ENCODE results near the gene STC2.

DNA sequence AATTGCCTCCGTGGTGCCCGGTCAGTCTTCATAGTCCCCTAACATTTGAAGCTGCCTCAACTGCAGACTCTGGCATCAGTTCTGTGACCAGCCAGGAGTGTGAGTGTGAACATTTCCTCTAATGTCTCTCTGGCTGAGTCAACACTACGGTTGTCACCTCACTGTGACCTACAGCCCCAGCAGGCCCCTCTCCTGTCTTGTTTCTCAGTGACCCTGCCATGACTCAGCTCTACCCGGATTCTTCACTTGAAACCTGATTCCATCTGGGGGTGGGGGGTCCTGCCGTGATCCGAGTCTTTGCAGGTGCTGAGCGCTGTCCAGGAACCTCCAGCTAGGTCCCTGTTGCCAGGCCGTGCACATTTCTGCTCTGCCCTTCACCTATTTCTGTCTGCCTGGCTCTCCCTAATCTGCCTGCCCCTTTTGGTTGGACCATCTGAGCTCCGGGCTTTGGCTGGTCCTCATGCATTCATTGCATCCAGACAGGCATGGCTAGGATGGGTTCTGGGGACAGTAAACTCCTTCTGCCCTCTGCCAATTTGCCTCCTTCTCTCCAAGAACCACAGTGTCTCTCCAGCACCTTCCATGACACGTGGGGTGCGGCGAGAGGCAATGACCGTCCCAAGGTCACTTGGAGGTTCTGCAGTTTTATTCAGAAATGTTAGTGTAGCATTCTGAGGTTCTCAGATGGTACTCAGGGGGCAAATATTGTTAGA lies 24.2 kb downstream of the STC2 start:
- no peak for TF ChIP-seq ZNF274 (IDR thresholded peaks at IDR 0.05; ENCODE audit: low read depth, low read length)
- no peak for TF ChIP-seq SUZ12 (IDR thresholded peaks at IDR 0.05; ENCODE audit: extremely low read depth, insufficient read depth, insufficient read length)
